LNCaP clone FGC (cell line): ENCODE data around the gene ZNF512B.

Source experiments
- DNase-seq: peaks from one replicate; pipeline ENCODE4 v3.0.0-alpha.2; 2011; ENCODE audit warnings: low read depth
- H3K4me3 ChIP-seq: 2 replicates; pipeline ENCODE4 v1.5.1; 2011; ENCODE audit warnings: mild to moderate bottlenecking, low read depth, low read length, control low read depth
- TF ChIP-seq, protein P1 (sequence below): IDR thresholded peaks from 2 replicates; pipeline ENCODE4 v1.5.1; 2012; ENCODE audit warnings: mild to moderate bottlenecking; ENCODE audit not compliant: control insufficient read depth, insufficient read depth; ENCODE audit errors: extremely low read depth

The ZNF512B gene

DNA sequence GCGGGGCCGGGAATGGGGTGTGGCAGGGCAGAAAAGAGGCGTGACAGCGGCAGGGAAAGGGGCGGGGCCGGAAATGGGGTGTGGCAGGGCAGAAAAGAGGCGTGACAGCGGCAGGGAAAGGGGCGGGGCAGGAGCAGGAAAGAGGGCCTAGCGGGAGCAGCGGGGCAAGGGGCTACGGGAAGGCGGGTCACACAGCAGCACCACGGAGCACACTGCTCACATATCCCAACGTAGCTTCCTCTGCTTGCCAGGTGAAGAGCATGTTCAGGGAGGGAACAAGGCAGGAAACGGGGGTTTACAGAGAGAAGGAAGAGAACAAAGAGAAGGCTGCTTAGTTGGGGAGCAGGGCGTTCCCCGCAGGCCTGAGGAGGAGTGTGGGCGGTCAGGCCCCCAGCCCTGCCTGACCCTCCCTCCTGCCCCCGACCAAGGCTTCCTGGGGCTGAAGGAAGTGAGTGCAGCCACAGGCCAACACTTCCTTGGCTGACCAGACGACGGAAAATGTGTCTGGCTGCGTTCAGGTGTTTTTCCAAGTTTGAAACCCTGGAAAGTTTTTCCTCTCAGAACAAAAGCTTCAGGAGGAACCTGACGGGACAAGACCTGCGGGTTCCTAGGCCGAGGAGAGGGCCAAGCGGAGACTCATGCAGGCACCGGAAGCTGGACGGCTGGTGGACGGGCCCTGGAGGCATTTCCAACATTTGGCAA is 27.3 kb downstream of the ZNF512B start:
- TF ChIP-seq, protein P1, sequence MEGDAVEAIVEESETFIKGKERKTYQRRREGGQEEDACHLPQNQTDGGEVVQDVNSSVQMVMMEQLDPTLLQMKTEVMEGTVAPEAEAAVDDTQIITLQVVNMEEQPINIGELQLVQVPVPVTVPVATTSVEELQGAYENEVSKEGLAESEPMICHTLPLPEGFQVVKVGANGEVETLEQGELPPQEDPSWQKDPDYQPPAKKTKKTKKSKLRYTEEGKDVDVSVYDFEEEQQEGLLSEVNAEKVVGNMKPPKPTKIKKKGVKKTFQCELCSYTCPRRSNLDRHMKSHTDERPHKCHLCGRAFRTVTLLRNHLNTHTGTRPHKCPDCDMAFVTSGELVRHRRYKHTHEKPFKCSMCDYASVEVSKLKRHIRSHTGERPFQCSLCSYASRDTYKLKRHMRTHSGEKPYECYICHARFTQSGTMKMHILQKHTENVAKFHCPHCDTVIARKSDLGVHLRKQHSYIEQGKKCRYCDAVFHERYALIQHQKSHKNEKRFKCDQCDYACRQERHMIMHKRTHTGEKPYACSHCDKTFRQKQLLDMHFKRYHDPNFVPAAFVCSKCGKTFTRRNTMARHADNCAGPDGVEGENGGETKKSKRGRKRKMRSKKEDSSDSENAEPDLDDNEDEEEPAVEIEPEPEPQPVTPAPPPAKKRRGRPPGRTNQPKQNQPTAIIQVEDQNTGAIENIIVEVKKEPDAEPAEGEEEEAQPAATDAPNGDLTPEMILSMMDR, result no peak
- DNase-seq, result no peak
- no peak overlapping the region for H3K4me3 ChIP-seq

DNA sequence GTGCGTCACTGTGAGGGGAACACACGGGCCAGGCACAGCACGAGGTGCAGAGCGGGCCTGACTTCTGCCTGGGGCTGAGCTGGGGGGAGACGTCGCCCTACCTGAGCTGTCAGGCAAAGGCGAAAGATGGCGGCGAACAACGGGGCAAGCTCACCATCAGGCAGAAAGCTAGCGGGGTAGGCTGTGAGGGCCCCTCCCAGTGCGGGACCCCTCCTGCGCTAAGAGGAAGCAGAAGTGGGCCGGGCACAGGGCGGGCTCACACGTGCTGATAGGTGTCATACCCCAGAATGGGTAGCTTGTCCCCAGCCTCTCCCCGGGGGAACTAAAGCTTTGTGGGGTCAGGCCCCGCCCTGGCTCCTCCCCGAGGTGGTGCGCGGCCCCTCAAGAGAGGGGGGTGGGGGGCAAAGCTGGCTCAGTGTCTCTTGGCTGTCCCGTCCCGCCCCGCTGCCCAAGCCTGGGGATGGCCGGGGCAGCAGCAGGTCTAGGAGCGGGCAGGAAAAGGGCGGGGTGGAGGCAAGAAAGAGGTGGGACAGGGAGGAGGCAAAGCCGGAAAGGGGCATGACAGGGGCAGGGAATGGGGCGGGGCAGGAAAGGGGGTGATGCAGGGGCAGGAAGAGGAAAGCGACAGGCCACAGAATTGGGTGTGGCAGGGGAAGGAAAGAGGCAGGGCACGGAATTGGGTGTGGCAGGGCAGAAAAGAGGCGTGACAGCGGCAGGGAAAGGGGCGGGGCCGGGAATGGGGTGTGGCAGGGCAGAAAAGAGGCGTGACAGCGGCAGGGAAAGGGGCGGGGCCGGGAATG is 28.2 kb downstream of the ZNF512B start:
- DNase-seq, result no peak
- TF ChIP-seq, protein P1, result no peak
- no peak overlapping the region for H3K4me3 ChIP-seq

DNA sequence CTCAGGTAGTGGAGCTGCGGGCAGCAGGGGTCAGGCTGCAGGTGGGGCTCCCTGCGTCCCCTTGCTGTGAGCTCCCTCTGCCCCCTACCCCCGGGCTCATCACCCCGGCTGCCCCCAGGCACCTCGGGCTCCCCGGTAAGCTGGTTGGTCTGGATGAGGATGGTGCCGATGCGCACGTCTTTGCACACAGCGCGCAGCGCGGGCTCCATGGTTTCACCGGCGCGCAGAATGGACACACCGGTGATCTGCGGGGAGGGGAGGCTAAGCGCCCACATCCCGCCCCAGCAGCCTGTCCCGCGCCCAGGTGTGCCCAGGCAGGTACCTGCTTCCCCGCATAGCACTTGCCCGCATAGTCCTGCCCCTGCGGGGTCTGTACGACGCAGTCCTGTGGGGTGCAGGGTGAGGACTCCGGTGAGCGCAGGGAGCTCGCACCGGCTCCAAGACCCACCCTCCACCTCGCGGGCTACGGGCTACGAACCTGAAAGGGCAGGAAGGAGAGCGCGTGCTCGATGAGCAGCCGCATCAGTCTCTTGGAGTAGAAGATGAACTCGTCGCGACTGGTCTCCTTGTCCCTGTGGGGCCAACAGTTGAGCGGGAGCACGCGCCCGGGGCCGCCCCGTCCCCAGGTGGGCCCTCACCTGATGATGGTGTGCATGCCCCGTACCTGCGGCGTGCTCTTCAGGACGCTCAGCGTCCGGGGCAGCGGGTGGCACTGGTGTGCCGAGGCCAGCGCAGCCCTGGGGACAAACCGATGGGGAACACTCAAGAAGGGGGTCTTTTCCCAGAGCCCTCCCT is 29.1 kb downstream of the ZNF512B start:
- DNase-seq, result no peak
- H3K4me3 ChIP-seq, result no peak overlapping the region
- TF ChIP-seq, protein P1, result no peak

DNA sequence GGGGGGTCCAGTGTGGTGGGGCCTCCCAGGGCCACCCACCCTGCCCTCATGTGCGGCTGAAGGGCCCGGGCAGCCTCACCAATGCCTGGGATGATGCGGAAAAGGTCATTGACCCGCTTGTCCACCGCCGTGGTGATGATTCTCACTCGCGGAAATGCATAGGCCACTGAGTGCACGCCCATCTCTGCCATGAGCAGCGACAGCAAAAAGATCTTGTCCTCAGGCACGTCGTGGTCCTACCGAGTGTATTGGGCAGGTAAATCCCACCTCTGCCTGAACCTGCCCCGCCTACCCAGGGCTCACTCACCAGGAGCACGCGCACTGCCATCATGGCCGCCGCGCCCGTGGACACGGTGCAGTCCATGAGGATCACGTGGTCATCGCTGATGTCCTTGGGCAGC is 29.7 kb downstream of the ZNF512B start:
- TF ChIP-seq, protein P1, result no peak
- no peak overlapping the region for H3K4me3 ChIP-seq
- DNase-seq, result no peak

DNA sequence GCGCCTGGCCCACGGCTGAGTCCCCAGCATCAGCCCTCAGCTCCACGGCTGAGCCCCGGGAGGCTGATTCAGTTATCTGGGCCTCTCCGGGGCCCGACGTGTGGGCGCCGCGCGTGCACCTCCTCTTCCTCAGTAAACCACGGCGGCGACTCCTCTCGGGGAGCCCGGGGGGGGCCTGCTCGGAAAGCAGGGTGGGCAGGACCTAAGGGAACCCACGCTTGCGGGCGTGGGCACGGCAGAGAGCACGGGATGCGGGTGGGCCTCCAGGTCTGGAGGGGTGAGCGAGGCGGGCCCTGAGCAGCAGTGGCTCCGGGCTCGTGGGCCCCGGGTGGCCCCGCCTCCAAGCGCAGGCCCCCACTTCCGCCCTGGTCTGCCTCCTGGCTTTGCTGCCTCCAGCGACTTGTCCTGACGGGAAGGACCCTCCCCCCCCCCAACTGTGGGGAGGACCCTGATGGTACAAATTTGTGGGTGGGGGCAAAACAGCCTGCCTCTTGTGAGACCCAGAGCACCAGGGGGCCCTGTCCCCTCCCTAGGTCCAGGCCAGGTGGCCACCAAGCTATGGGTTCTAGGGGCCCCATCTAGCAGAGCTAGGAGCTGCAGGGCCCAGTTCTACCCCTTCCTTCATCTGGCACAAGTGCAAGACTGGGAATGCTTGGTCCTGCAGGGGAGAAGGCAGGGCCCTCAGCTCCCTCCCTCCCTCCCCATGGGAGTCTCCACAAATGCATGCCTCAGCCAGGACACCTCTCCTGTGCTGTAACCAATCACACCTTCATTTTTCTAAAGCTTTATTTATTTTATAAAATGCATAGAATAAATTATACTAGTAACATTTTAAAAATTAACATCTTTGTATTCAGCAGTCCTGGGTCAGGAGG is 30.4 kb downstream of the ZNF512B start:
- TF ChIP-seq, protein P1, result no peak
- no peak for DNase-seq
- no peak overlapping the region for H3K4me3 ChIP-seq

DNA sequence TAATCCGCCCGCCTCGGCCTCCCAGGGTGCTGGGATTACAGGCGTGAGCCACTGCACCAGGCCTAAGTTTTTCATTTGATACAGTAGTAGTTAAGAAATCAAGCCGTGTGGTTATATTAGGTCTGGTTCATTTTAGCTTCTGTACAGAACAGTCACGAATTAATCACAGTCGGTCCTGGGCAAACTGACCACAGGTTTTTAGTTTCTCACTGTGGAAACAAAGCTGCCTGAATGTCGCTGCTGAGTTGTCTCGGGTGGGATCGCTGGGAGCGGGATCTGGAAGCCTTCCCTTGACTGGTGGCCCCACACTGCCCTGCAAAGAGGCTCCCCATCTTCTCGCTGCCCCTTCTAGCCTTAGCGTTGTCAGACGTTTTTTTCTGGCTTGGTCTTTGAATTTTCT is 32.1 kb downstream of the ZNF512B start:
- no peak overlapping the region for H3K4me3 ChIP-seq
- TF ChIP-seq, protein P1, result no peak
- DNase-seq, result no peak
